Karpas-422 (cell line): ENCODE measurements around the gene HDLBP. TPM values are rescaled to one million over a fixed set of nuclear protein-coding genes. Genes with fewer than 3 reads are reported as not detected.

Experiments
- total RNA-seq: library from RNA; depleted of rRNA; stranded (reverse); fragments of >200 nt; shearing (Covaris generic); gene quantifications from 2 replicates; pipeline ENCODE4 v1.2.3, GENCODE V29; 2014; ENCODE audit warnings: low replicate concordance; rRNA removed

Gene HDLBP
- total RNA-seq, 1 experiment from 2014 or later, result 141 TPM

Other genes starting within 250 kb of the HDLBP start
- 45.1 and 49.5 TPM in 2 replicates for gene MTERF4, start 213.4 kb downstream of the HDLBP start, total RNA-seq
- gene PASK, start 166.2 kb downstream of the HDLBP start, total RNA-seq, result 17.0 and 23.9 TPM in 2 replicates
- gene PPP1R7, start 165.2 kb downstream of the HDLBP start, total RNA-seq, result 39.5 and 54.4 TPM in 2 replicates
- gene ANO7, start 127.0 kb downstream of the HDLBP start, total RNA-seq, result 0.14 and 0.19 TPM in 2 replicates
- gene SEPTIN2, start 253 bp upstream of the HDLBP start, total RNA-seq, result 208 and 281 TPM in 2 replicates
- 30.5 and 40.0 TPM in 2 replicates for gene FARP2, start 40.6 kb upstream of the HDLBP start, total RNA-seq
- gene STK25, start 192.9 kb upstream of the HDLBP start, total RNA-seq, result 79.5 and 152 TPM in 2 replicates
- not detected in 2 replicates for gene BOK, start 243.1 kb upstream of the HDLBP start, total RNA-seq